Measurements from ENCODE around the gene ARL4D. TPM values are rescaled to one million over a fixed set of nuclear protein-coding genes. Genes with fewer than 3 reads are reported as not detected.

ARL4D gene
- total RNA-seq, 1 experiment from 2014 or later: 11.5 TPM

- CTCF ChIA-PET: no interaction called here
- RAD21 ChIA-PET (ENCODE audit: low non-redundant PET in 1 of 2, low total read pairs in 2 of 2, uncharacterized antibody in 2 of 2, unreplicated experiment in 2 of 2): no interaction called here
- Histone ChIP-seq H3K79me2 (ENCODE audit: insufficient read depth, low read length) (no peaks in the 10 kb centered on the region), H3K4me2 (ENCODE audit: low read length) (no peak overlapping the region), H3K9me2 (ENCODE audit: insufficient read depth) (no peaks in the 10 kb centered on the region), H3K4me3 (replicated peaks in 1 of 2; ENCODE audit: low read depth in 1 of 2, low read length in 2 of 2) (no peak overlapping the region), H3K9ac (ENCODE audit: low read length) (no peak overlapping the region), H4K20me1 (ENCODE audit: insufficient read depth) (no peaks in the 10 kb centered on the region), H2AFZ (ENCODE audit: low read depth, low read length, poor library complexity, severe bottlenecking) (no peak overlapping the region), H3K9me3 (ENCODE audit: control insufficient read depth in 1 of 2, insufficient read depth in 1 of 2, low read depth in 1 of 2, low read length in 2 of 2) (peaks cover 0 to 5% of the 10 kb centered on the region in 2 experiments; a peak in 1 of 4 replicates), H3K4me1 (ENCODE audit: control insufficient read depth in 1 of 2, insufficient read depth in 2 of 2, low read length in 2 of 2) (no peaks in the 10 kb centered on the region), H3K36me3 (ENCODE audit: control insufficient read depth in 1 of 2, insufficient read depth in 2 of 2, low read length in 2 of 2) (peaks cover 2 to 4% of the 10 kb centered on the region in 2 experiments; a peak in 1 of 4 replicates), H3K27ac (ENCODE audit: low read depth, low read length) (no peak overlapping the region), H3K27me3 (ENCODE audit: insufficient read depth, low read length) (no peaks in the 10 kb centered on the region)
- BruUV-seq (replicated peaks): TSS peak; percentile 92
- ATAC-seq (no peak), DNase-seq (ENCODE audit: low read depth, low spot score) (no peak)
- intact Hi-C loops (cut with micrococcal nuclease): no loop called here
- POLR2A ChIA-PET: no interaction called here
- TF ChIP-seq POLR2A (IDR thresholded peaks at IDR 0.05; ENCODE audit: borderline replicate concordance, extremely low read depth, insufficient read depth, insufficient read length) (peak; percentile 51), CBX3 (IDR thresholded peaks at IDR 0.05; ENCODE audit: low read depth) (no peak)
Observed at GRCh38 chr17:43360739-43361505, 37.9 kb upstream of the ARL4D start.

- Histone ChIP-seq H2AFZ (ENCODE audit: low read depth, low read length, poor library complexity, severe bottlenecking) (no peak overlapping the region), H3K27me3 (ENCODE audit: insufficient read depth, low read length) (no peaks in the 10 kb centered on the region), H3K9me2 (ENCODE audit: insufficient read depth) (no peaks in the 10 kb centered on the region), H3K4me3 (replicated peaks in 1 of 2; ENCODE audit: low read depth in 1 of 2, low read length in 2 of 2) (no peak overlapping the region), H3K36me3 (ENCODE audit: control insufficient read depth in 1 of 2, insufficient read depth in 2 of 2, low read length in 2 of 2) (0 out of 4 replicates have a peak, but pooled peaks cover 0 to 4% of the 10 kb centered on the region in 2 experiments), H3K9ac (ENCODE audit: low read length) (no peak overlapping the region), H3K79me2 (ENCODE audit: insufficient read depth, low read length) (no peaks in the 10 kb centered on the region), H3K9me3 (ENCODE audit: control insufficient read depth in 1 of 2, insufficient read depth in 1 of 2, low read depth in 1 of 2, low read length in 2 of 2) (peaks cover 0 to 5% of the 10 kb centered on the region in 2 experiments; a peak in 1 of 4 replicates), H3K4me2 (ENCODE audit: low read length) (no peak overlapping the region), H4K20me1 (ENCODE audit: insufficient read depth) (no peaks in the 10 kb centered on the region), H3K27ac (ENCODE audit: low read depth, low read length) (no peak overlapping the region), H3K4me1 (ENCODE audit: control insufficient read depth in 1 of 2, insufficient read depth in 2 of 2, low read length in 2 of 2) (peaks cover 10 to 17% of the 10 kb centered on the region in 2 experiments; a peak in 3 of 4 replicates)
- BruUV-seq (replicated peaks): no TSS peak
- ATAC-seq: no peak
- RAD21 ChIA-PET (ENCODE audit: low non-redundant PET in 1 of 2, low total read pairs in 2 of 2, uncharacterized antibody in 2 of 2, unreplicated experiment in 2 of 2): no interaction called here
- CTCF ChIA-PET: no interaction called here
- POLR2A ChIA-PET: no interaction called here
- DNase-seq (ENCODE audit: low read depth, low spot score): no peak
- intact Hi-C loops (cut with micrococcal nuclease): no loop called here
- TF ChIP-seq POLR2AphosphoS5 (IDR thresholded peaks at IDR 0.05; ENCODE audit: low read depth, low read length) (no peak), EZH2phosphoT487 (IDR thresholded peaks at IDR 0.05; ENCODE audit: borderline replicate concordance) (no peak), ATF3 (IDR thresholded peaks at IDR 0.05) (no peak), SRF (IDR thresholded peaks at IDR 0.05; ENCODE audit: low read depth) (no peak), JUND (IDR thresholded peaks at IDR 0.05) (no peak), ZFX (IDR thresholded peaks at IDR 0.05) (no peak), POLR2A (IDR thresholded peaks at IDR 0.05; ENCODE audit: borderline replicate concordance, extremely low read depth, insufficient read depth, insufficient read length) (no peak), REST (IDR thresholded peaks at IDR 0.05; ENCODE audit: low read depth) (no peak), SIN3A (IDR thresholded peaks at IDR 0.05; ENCODE audit: low read depth) (no peak), MAX (IDR thresholded peaks at IDR 0.05) (no peak), ZBTB33 (IDR thresholded peaks at IDR 0.05; ENCODE audit: extremely low read depth, insufficient replicate concordance, low read length) (no peak), RAD21 (IDR thresholded peaks at IDR 0.05; ENCODE audit: low read depth) (no peak)
Observed at GRCh38 chr17:43363181-43363925, 35.4 kb upstream of the ARL4D start.

Data from HCT116 (cell line).